Hypothalamus (tissue), 51 donors: ENCODE measurements around the gene ATF7.
"Not testable (repeated sequence)": the region's sequence is repeated elsewhere in the genome, so short reads cannot be mapped to it uniquely, and the experiment has no call there.

Experiments
- DNase-seq, 51 donors: peaks; one replicate each; lab custom pipeline; 2025; lab: John Stamatoyannopoulos, UW

The ATF7 gene

GRCh38 chr12:53631721-53632120, 5.5 kb upstream of the ATF7 start:
- DNase-seq: no peak

- DNase-seq: no peak
Measured at GRCh38 chr12:53627919-53628318, 1.7 kb upstream of the ATF7 start.

- no peak for DNase-seq
Measured at GRCh38 chr12:53626702-53627169, 554 bp upstream of the ATF7 start.

- DNase-seq: peak in 2 of 51 donors; percentile 34 to 57
Measured at GRCh38 chr12:53625373-53625945, 723 bp downstream of the ATF7 start.

- peak in 1 of 51 donors; percentile 57 for DNase-seq
Measured at GRCh38 chr12:53624956-53625355, 1.2 kb downstream of the ATF7 start.

GRCh38 chr12:53624458-53624857, 1.7 kb downstream of the ATF7 start:
- peak in 1 of 51 donors; percentile 13 for DNase-seq

- DNase-seq: peak in 9 of 51 donors; percentile 5 to 51 (median 18)
Measured at GRCh38 chr12:53623548-53624385, 2.4 kb downstream of the ATF7 start.

- no peak for DNase-seq
Measured at GRCh38 chr12:53622724-53623123, 3.5 kb downstream of the ATF7 start.

- DNase-seq: no peak
Measured at GRCh38 chr12:53618275-53618674, 7.9 kb downstream of the ATF7 start.

- no peak for DNase-seq
Measured at GRCh38 chr12:53617700-53618099, 8.5 kb downstream of the ATF7 start.

- no peak for DNase-seq
Measured at GRCh38 chr12:53616950-53617349, 9.2 kb downstream of the ATF7 start.

- no peak for DNase-seq
Measured at GRCh38 chr12:53613821-53614220, 12.4 kb downstream of the ATF7 start.

GRCh38 chr12:53612978-53613377, 13.2 kb downstream of the ATF7 start:
- DNase-seq: no peak

GRCh38 chr12:53611304-53611703, 14.9 kb downstream of the ATF7 start:
- DNase-seq: no peak

GRCh38 chr12:53606688-53607087, 19.5 kb downstream of the ATF7 start:
- not testable (repeated sequence) for DNase-seq

GRCh38 chr12:53604581-53604980, 21.6 kb downstream of the ATF7 start:
- no peak for DNase-seq

GRCh38 chr12:53603804-53604203, 22.4 kb downstream of the ATF7 start:
- DNase-seq: peak in 2 of 51 donors; percentile 7 to 41

- DNase-seq: no peak
Measured at GRCh38 chr12:53603196-53603595, 23.0 kb downstream of the ATF7 start.

- peak in 2 of 51 donors; percentile 45 to 66 for DNase-seq
Measured at GRCh38 chr12:53602176-53602864, 23.9 kb downstream of the ATF7 start.

GRCh38 chr12:53601296-53601847, 24.8 kb downstream of the ATF7 start:
- peak in 10 of 51 donors; percentile 9 to 58 (median 16) for DNase-seq
